GM18508 (cell line): ENCODE data around the gene WIPF3.
"Not testable (repeated sequence)": the region's sequence is repeated elsewhere in the genome, so short reads cannot be mapped to it uniquely, and the experiment has no call there.

Experiments used
- ATAC-seq: cut with Tn5 transposase; IDR thresholded peaks from one replicate; pipeline ENCODE4 v1.9.1; 2021; ENCODE audit warnings: moderate number of reproducible peaks; ENCODE audit not compliant: insufficient read depth, unreplicated experiment

WIPF3 gene

DNA sequence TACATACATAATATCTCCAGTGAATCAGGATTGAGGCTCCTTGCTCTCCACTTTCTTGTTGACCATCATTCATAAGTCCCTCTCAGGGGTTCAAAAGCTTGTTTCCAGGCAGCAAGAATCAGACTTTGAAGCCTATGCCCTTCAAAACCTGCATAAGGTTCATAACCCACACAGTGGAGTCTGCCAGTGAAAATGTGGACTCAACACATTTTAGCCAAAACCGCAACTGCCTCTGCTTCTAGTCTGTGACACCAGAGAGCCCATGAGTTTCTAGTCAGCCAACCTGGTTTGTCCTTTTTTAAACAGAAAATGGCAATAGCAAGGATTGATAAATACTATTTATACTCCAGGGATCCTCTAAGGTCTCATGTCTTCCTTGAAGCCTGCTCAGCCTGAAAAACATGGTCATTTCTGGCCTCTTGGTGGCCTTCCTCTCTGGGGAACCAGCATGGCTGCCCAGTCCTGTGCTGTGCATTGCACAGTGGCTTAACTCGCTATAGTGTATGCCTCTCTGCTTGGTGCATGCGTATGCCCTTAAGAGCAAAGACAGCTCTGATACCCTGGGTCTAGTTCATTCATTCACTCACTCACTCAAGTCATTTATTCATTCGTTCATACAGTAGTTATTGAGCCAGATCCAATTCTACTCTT, 67.5 kb downstream of the WIPF3 start:
- no peak for ATAC-seq

DNA sequence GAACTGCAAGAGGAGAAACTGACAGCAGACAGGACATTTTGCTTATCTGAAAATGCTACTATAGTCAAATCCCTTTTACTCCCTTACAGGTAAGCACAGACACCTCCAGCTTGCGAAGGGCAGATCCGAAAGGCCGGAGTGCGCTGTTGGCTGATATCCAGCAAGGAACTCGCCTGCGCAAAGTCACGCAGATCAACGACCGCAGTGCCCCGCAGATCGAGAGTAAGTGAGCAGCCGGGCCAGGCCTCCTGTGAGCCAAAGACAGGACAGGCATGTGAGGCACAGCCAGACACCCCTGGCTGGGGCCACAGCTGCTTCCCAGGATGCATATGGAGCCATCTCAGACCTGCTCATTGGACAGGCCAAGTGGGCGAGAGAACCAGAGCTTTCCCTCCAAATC, 69.4 kb downstream of the WIPF3 start:
- ATAC-seq, result no peak

DNA sequence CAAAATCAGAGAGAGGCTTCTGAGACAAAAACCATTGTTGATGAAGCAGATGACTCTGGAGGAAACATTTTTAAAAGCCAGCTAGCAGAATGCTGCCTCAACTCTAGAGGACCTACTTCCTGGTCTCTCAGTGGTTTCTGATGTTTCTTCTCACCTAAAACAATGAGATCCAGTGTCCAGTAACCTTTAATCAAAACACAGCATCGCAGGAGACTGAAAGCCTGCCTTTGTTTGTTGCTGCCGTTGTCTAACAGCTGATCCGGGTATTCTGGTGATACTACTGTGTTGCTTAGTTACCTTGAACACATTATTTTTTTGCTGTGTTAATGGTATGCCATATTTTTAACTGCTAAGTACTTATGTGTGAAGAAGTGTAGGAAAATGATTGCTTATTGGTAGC, 70.9 kb downstream of the WIPF3 start:
- no peak for ATAC-seq

DNA sequence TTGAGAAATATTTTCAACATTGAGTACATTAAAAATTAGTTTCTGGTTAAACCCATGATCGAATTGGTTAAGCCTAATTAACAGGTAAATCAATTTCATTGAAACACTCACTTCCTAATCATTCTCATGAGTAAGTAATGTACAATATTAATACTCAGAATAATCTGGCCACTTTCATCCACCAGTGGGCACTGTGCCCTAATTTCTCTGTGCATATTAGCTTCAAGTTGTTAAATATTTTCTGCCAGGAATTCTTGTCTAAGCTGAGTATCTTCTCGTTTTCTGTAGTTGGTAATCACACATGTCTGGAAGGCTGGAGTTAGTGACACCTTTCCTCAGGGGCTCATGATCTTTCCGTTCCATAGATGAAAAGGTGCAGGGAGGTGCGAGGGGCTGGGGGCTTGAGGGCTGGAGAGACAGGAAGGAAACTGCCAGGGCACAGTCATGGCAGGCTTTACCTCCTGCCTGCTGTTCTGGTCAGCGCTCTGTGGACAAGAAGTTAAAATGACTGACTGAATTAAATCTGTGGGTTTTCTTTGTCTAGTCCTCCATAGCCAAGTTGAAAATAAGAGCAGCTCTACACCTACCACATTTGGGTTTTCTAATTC, 71.9 kb downstream of the WIPF3 start:
- no peak for ATAC-seq

- no peak for ATAC-seq
These were observed 73.3 kb downstream of the WIPF3 start for GRCh38 chr7:29879609-29880008.

GRCh38 chr7:29881724-29882123, 75.4 kb downstream of the WIPF3 start:
- no peak for ATAC-seq

- ATAC-seq, result no peak
These were observed 76.2 kb downstream of the WIPF3 start for GRCh38 chr7:29882481-29882880.

GRCh38 chr7:29883462-29884398, 77.4 kb downstream of the WIPF3 start:
- ATAC-seq, result no peak

DNA sequence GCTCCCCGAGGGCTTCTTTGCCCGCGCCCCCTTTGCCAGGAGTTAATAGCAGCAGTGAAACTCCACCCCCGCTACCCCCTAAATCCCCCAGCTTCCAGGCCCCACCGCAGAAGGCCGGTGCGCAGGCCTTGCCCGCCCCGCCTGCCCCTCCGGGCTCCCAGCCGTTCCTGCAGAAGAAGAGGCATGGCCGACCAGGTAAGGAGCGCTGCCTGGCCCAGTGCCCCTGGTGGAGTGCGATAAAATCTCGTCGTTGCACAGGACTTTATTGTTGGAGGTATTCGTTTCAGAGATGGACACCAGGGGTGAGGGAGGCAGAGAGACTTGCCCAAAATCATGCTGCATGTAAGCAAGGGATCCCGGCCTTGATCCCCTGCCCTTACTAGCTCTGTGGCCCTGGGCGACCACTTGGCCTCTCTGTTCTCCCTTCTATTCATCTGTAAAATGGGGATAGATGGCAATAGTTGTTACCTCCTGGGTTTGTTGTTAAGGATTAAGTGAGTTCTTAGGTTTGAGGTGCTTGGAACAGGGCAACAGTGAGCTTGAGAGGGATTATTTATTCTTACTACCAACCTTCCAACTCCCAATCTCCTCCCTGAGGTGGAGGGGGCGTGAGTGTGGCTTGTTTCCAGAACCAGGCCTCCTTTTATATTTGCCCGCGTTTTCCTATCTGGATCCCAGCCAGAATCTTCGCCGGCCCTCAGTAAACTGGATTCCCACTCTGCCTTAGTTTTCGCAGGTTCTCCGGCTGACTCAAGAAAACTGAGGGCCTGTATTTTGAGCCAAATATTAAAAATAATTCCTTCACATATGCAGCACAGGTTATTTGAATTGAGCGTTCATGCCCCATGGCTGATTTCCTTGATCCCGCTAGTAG, 78.3 kb downstream of the WIPF3 start:
- no peak for ATAC-seq

GRCh38 chr7:29885626-29886025, 79.3 kb downstream of the WIPF3 start:
- no peak for ATAC-seq

GRCh38 chr7:29886827-29887226, 80.5 kb downstream of the WIPF3 start:
- ATAC-seq, result no peak

DNA sequence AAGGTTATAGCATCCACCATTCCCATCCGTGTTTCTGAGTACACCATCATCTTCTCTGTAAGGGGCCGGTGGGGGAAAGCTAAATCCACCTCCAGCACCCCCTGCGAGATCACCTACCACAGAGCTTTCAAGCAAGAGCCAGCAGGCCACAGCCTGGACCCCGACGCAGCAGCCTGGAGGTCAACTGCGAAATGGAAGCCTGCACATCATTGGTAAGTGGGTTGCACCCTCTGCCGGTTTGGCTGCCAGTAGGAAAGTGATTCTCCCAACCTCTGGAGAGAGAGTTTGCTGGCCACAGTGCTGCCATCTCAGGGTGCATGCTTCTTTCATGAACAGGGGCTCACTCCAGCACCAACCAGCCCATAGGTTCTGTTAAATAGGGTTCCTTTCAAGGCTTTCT, 81.7 kb downstream of the WIPF3 start:
- no peak for ATAC-seq

- ATAC-seq, result no peak
These were observed 83.0 kb downstream of the WIPF3 start for GRCh38 chr7:29889288-29889687.

DNA sequence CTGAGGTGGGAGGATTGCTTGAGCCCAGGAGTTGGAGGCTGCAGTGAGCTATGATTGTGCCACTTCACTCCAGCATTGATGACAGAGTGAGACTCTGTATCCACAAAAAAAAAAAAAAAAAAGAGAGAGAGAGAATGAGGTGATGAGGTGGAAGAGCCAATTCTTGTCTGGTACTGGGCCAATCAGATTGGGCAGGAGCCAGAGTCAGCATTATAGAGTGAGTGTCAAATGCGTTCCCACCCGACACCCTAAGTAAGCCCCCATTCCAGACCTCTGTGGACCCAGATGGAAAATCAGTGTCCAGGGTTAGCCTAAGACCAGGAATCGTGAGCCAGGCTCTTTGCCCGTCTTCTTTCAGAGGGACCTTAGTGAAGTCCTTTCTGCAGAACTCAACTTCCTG, 83.9 kb downstream of the WIPF3 start:
- ATAC-seq, result no peak

DNA sequence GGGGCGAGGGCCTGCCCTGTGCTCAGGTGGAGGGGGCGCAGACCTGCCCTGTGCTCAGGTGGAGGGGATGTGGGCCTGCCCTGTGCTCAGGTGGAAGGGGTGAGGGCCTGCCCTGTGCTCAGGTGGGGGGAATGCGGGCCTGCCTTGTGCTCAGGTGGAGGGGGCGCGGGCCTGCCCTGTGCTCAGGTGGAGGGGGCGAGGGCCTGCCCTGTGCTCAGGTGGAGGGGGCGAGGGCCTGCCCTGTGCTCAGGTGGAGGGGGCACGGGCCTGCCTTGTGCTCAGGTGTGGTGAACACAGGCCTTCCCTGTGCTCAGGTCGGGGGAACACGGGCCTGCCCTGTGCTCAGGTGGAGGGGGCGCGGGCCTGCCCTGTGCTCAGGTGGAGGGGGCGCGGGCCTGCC, 84.5 kb downstream of the WIPF3 start:
- ATAC-seq, result not testable (repeated sequence)

DNA sequence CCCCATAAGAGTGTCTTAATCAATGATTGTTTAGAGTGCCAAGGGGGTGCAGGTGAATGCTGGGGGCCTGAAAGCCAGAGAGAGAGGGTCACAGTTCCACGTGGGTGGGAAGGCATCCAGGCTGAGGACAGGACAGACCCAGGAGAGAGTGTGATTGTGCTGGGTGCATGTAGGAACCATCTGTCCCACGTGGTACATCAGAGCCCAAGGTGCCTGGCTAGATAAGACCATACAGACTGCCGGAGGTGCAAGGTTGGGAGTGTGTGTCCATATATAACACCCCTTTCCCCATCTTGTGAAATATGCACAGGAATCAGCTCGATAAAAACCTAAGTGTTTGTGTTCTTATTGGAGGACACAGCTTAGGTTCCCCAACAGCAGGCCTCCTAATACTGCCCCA, 85.5 kb downstream of the WIPF3 start:
- no peak for ATAC-seq

- ATAC-seq, result no peak
These were observed 85.9 kb downstream of the WIPF3 start for GRCh38 chr7:29892231-29892630.

- no peak for ATAC-seq
These were observed 87.2 kb downstream of the WIPF3 start for GRCh38 chr7:29893351-29893965.

- no peak for ATAC-seq
These were observed 87.9 kb downstream of the WIPF3 start for GRCh38 chr7:29894256-29894655.

DNA sequence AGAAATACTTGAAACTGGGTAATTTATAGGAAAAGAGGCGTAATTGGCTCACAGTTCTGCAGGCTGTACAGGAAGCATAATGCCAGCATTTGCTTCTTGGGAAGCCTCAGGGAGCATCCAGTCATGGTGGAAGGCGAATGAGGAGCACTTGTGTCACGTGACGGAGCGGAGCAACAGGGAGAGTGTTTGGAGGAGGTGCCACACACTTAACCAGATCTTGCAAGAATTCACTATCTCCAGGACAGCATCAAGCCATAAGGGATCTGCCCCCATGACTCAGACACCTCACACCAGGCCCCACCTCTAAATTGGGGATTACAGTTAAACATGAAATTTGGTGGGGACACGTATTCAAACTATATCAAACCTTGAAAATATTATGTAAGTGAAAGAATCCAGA, 89.3 kb downstream of the WIPF3 start:
- ATAC-seq, result no peak
